GM23338 (cell line): ENCODE measurements around the gene GRIA1. TPM values are rescaled to one million over a fixed set of nuclear protein-coding genes. Genes with fewer than 3 reads are reported as not detected.

ENCODE experiments used
- ATAC-seq: fragments of 200-7000 bp; cut with Tn5 transposase; 3 replicates; pipeline ENCODE4 v1.9.1; 2020
- DNase-seq: peaks from one replicate; pipeline ENCODE4 v3.0.0-alpha.2; 2015; ENCODE audit warnings: low spot score
- H2AFZ ChIP-seq: fragments of 200-600 bp; sonication (generic); 2 replicates; pipeline ENCODE4 v1.8.0; 2016; ENCODE audit warnings: antibody characterized with exemption, mild to moderate bottlenecking, moderate library complexity
- H3F3A ChIP-seq: fragments of 200-600 bp; sonication (generic); replicated peaks from 2 replicates; pipeline ENCODE4 v1.8.0; 2017; ENCODE audit warnings: antibody characterized with exemption, mixed run types, low read depth
- H3K27ac ChIP-seq: fragments of 200-600 bp; sonication (generic); 2 replicates; pipeline ENCODE4 v1.6.1; 2016; ENCODE audit warnings: low read depth
- H3K27me3 ChIP-seq: fragments of 200-600 bp; sonication (generic); 2 replicates; pipeline ENCODE4 v1.8.0; 2016; ENCODE audit warnings: mild to moderate bottlenecking, mixed run types, moderate library complexity; ENCODE audit not compliant: insufficient read depth
- H3K36me3 ChIP-seq: fragments of 200-600 bp; sonication (generic); 2 replicates; pipeline ENCODE4 v1.8.0; 2016; ENCODE audit warnings: mild to moderate bottlenecking; ENCODE audit not compliant: insufficient read depth
- H3K4me1 ChIP-seq: fragments of 200-600 bp; sonication (generic); 2 replicates; pipeline ENCODE4 v1.8.0; 2016; ENCODE audit warnings: mild to moderate bottlenecking, moderate library complexity; ENCODE audit not compliant: insufficient read depth
- H3K4me2 ChIP-seq: fragments of 200-600 bp; sonication (generic); 2 replicates; pipeline ENCODE4 v1.7.1; 2017; ENCODE audit warnings: mixed run types
- H3K4me3 ChIP-seq: fragments of 200-600 bp; sonication (generic); 2 replicates; pipeline ENCODE4 v1.6.1; 2016; ENCODE audit warnings: mixed run types
- H3K79me2 ChIP-seq: fragments of 200-600 bp; sonication (generic); replicated peaks from 2 replicates; pipeline ENCODE4 v1.8.0; 2017; ENCODE audit warnings: mild to moderate bottlenecking; ENCODE audit not compliant: insufficient read depth
- H3K9me2 ChIP-seq: fragments of 200-600 bp; sonication (generic); 2 replicates; pipeline ENCODE4 v1.8.0; 2017; ENCODE audit not compliant: insufficient read depth
- H4K20me1 ChIP-seq: fragments of 200-600 bp; sonication (generic); replicated peaks from 2 replicates; pipeline ENCODE4 v1.8.0; 2017; ENCODE audit warnings: mild to moderate bottlenecking; ENCODE audit not compliant: insufficient read depth
- H3K27ac Mint-ChIP-seq: 2 replicates; pipeline ENCODE4 v1.8.0; 2020; ENCODE audit warnings: inconsistent platforms, mild to moderate bottlenecking, moderate library complexity, mixed read lengths
- H3K27me3 Mint-ChIP-seq: 3 replicates; pipeline ENCODE4 v1.8.0; 2022; ENCODE audit warnings: low read depth, mild to moderate bottlenecking, moderate library complexity, mixed read lengths, inconsistent platforms; ENCODE audit not compliant: insufficient read depth, poor library complexity
- H3K36me3 Mint-ChIP-seq: 3 replicates; pipeline ENCODE4 v1.8.0; 2021; ENCODE audit warnings: low read depth, mild to moderate bottlenecking, inconsistent platforms, moderate library complexity, mixed read lengths
- H3K4me1 Mint-ChIP-seq: 3 replicates; pipeline ENCODE4 v1.8.0; 2020; ENCODE audit warnings: mild to moderate bottlenecking, inconsistent platforms, mixed read lengths
- H3K4me3 Mint-ChIP-seq: 3 replicates; pipeline ENCODE4 v1.8.0; 2021; ENCODE audit warnings: moderate library complexity, mild to moderate bottlenecking, inconsistent platforms, mixed read lengths
- H3K9me3 Mint-ChIP-seq: 3 replicates; pipeline ENCODE4 v1.8.0; 2020; ENCODE audit warnings: moderate library complexity, mild to moderate bottlenecking, inconsistent platforms, mixed read lengths
- EZH2phosphoT487 ChIP-seq: fragments of 200-600 bp; sonication (generic); IDR thresholded peaks from one replicate; pipeline ENCODE4 v1.8.1; 2018; ENCODE audit warnings: antibody characterized with exemption; ENCODE audit not compliant: unreplicated experiment
- JUNB ChIP-seq: IDR thresholded peaks from one replicate; pipeline ENCODE4 v1.6.1; 2016; ENCODE audit warnings: antibody characterized with exemption; ENCODE audit not compliant: unreplicated experiment
- STAT1 ChIP-seq: IDR thresholded peaks from one replicate; pipeline ENCODE4 v1.6.1; 2016; ENCODE audit warnings: antibody characterized with exemption; ENCODE audit not compliant: unreplicated experiment
- ZNF114 ChIP-seq: fragments of 250-450 bp; sonication (Bioruptor Pico); IDR thresholded peaks from 2 replicates; pipeline ENCODE4 v1.5.0; 2020; ENCODE audit warnings: mild to moderate bottlenecking, moderate library complexity
- ZNF331 ChIP-seq: fragments of 250-450 bp; sonication (Bioruptor Pico); IDR thresholded peaks from 2 replicates; pipeline ENCODE4 v1.5.0; 2020; ENCODE audit warnings: low read depth, mild to moderate bottlenecking, moderate library complexity
- polyA plus RNA-seq: library from polyadenylated mRNA; unstranded; fragments of >200 nt; fragmentation: Nextera tagmentation; extraction: Ambion mirVana; gene quantifications from 2 replicates; pipeline ENCODE4 v1.2.1, GENCODE V29; 2016
- total RNA-seq: library from RNA; depleted of rRNA; stranded (reverse); fragments of >200 nt; shearing (Covaris generic); gene quantifications from 2 replicates; pipeline ENCODE4 v1.2.3, GENCODE V29; 2014
- TF ChIP-seq, protein P1 (sequence below): IDR thresholded peaks from 2 replicates; pipeline ENCODE4 v1.6.1; 2016; ENCODE audit warnings: antibody characterized with exemption
- TF ChIP-seq, protein P2 (sequence below), 2 experiments: fragments of 200-600 bp in 1 of 2; sonication (generic) in 1 of 2; conservative IDR thresholded peaks; 2 replicates each; pipeline versions ENCODE4 v1.5.1 to v1.6.1; 2016 to 2017; ENCODE audit warnings: antibody characterized with exemption in 2 of 2, low read depth in 2 of 2, mild to moderate bottlenecking in 2 of 2, moderate library complexity in 1 of 2
- TF ChIP-seq, protein P3 (sequence below): IDR thresholded peaks from one replicate; pipeline ENCODE4 v1.6.1; 2018; ENCODE audit warnings: antibody characterized with exemption; ENCODE audit not compliant: unreplicated experiment

Gene GRIA1
- total and polyA plus RNA-seq, 2 experiments from 2014 or later, result 1.0 to 1.7 TPM

DNA sequence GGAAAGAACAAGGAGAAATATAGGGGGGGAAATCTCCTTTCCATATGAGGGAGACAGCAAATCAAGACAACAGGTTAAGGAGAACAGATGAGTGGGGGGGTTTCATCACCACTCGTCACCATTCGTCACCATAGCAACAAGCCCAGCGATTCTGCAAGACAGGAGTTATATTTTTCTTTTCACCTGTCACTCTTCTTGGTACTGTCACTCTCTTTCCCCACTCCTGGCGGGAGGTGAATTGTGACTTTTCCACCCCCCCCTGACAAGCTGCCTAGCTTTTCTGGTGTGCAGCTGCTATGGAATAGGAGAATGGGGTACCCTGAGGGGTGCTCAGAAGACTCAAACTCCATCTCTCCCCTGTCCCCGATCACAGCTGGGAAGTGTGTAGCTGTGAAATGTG, 308.4 kb downstream of the GRIA1 start:
- H3K36me3 ChIP-seq, result no peaks in the 10 kb centered on the region
- H3K4me2 ChIP-seq, result no peak overlapping the region
- TF ChIP-seq JUNB (no peak), ZNF331 (no peak)
- H3K27me3 Mint-ChIP-seq, result peaks cover 4% of the 10 kb centered on the region
- no peaks in the 10 kb centered on the region for H3K36me3 Mint-ChIP-seq
- H3K79me2 ChIP-seq, result no peaks in the 10 kb centered on the region
- DNase-seq (no peak), ATAC-seq (no peak)
- no peaks in the 10 kb centered on the region for H3K4me1 ChIP-seq
- no peak overlapping the region for H3K4me3 Mint-ChIP-seq
- H3K27me3 ChIP-seq, result no peaks in the 10 kb centered on the region
- no peak overlapping the region for H2AFZ ChIP-seq
- no peak overlapping the region for H3K27ac ChIP-seq
- H3K9me2 ChIP-seq, result peaks cover 11% of the 10 kb centered on the region; the same call in 1 of the 2 replicates
- no peaks in the 10 kb centered on the region; the same call in 2 of the 3 replicates for H3K9me3 Mint-ChIP-seq
- H3K27ac Mint-ChIP-seq, result no peak overlapping the region
- no peak overlapping the region for H3K4me3 ChIP-seq
- H4K20me1 ChIP-seq, result no peaks in the 10 kb centered on the region
- H3F3A ChIP-seq, result no peaks in the 10 kb centered on the region
- no peaks in the 10 kb centered on the region for H3K4me1 Mint-ChIP-seq

DNA sequence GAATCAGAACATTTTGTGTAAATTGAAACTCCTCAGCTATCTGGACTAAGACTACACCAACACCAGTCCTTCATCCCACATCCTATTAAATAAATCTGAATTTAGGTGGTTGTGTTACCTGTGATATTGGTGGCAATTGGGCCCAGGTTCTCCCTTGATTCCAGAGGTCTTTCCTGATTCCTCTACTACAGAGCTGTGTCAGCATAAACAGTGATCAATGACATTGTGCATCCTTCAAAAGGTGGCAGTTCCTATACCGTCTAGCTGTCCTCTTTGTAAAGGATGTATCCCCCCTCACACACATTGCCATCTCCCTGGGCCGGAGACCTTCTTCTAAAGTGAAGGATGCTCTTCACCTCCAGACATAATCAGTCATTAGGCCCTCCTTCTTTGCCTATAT, 309.0 kb downstream of the GRIA1 start:
- no peak overlapping the region for H3K4me3 Mint-ChIP-seq
- ATAC-seq, result no peak
- H3K27ac ChIP-seq, result no peak overlapping the region
- H3K4me1 ChIP-seq, result no peaks in the 10 kb centered on the region
- no peaks in the 10 kb centered on the region for H3K36me3 Mint-ChIP-seq
- H3K79me2 ChIP-seq, result no peaks in the 10 kb centered on the region
- H3K27ac Mint-ChIP-seq, result no peak overlapping the region
- no peak overlapping the region for H2AFZ ChIP-seq
- H3K4me2 ChIP-seq, result no peak overlapping the region
- no peak for DNase-seq
- H3K36me3 ChIP-seq, result no peaks in the 10 kb centered on the region
- H4K20me1 ChIP-seq, result no peaks in the 10 kb centered on the region
- H3K9me3 Mint-ChIP-seq, result no peaks in the 10 kb centered on the region; the same call in 2 of the 3 replicates
- H3F3A ChIP-seq, result no peaks in the 10 kb centered on the region
- TF ChIP-seq STAT1 (no peak), EZH2phosphoT487 (no peak), ZNF331 (no peak), ZNF114 (CRISPR knock-in tag) (no peak)
- TF ChIP-seq, protein P1, sequence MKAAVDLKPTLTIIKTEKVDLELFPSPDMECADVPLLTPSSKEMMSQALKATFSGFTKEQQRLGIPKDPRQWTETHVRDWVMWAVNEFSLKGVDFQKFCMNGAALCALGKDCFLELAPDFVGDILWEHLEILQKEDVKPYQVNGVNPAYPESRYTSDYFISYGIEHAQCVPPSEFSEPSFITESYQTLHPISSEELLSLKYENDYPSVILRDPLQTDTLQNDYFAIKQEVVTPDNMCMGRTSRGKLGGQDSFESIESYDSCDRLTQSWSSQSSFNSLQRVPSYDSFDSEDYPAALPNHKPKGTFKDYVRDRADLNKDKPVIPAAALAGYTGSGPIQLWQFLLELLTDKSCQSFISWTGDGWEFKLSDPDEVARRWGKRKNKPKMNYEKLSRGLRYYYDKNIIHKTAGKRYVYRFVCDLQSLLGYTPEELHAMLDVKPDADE, result no peak
- H3K9me2 ChIP-seq, result peaks cover 17% of the 10 kb centered on the region
- no peaks in the 10 kb centered on the region for H3K27me3 ChIP-seq
- peaks cover 8% of the 10 kb centered on the region for H3K27me3 Mint-ChIP-seq
- no peaks in the 10 kb centered on the region for H3K4me1 Mint-ChIP-seq
- H3K4me3 ChIP-seq, result no peak overlapping the region

DNA sequence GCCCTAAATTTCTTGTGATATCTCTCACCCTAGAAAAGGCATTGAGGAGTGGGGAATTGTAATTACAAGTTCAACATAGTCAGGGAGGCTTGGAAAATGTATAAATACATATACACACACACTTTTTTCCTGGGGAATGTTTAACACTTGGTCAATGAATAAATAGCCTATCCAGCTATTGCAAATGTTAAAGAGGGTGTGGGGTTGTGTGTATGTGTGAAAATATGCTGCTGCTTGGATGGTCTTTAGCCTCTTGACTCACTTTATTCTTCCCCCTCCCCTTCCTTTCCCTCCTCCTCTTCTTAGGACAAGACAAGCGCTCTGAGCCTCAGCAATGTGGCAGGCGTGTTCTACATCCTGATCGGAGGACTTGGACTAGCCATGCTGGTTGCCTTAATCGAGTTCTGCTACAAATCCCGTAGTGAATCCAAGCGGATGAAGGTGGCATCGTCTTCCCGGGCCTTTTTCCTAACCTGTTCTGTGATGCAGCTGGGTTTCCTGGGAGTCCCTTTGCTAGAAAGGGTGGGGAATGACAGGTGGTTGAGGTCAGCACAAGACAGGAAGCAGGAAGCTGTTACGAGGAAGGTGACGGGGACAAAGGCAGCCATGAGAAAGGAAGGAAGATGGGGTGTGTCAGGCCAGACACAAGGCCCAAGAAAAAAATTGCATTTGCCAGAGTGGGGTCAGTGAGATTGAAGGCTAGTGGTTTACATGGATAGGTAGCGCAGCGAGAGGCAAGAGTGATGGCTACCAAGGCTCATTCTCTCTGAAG, 311.8 kb downstream of the GRIA1 start:
- no peak overlapping the region for H3K4me3 Mint-ChIP-seq
- Histone ChIP-seq H3K27me3 (no peaks in the 10 kb centered on the region), H4K20me1 (no peaks in the 10 kb centered on the region), H3K27ac (no peak overlapping the region), H3F3A (no peaks in the 10 kb centered on the region), H3K9me2 (peaks cover 13% of the 10 kb centered on the region), H3K4me2 (no peak overlapping the region), H3K36me3 (no peaks in the 10 kb centered on the region), H3K79me2 (no peaks in the 10 kb centered on the region), H3K4me1 (no peaks in the 10 kb centered on the region), H2AFZ (no peak overlapping the region), H3K4me3 (no peak overlapping the region)
- H3K4me1 Mint-ChIP-seq, result no peaks in the 10 kb centered on the region
- H3K27ac Mint-ChIP-seq, result no peak overlapping the region; the same call in 1 of the 2 replicates
- DNase-seq (no peak), ATAC-seq (no peak)
- H3K27me3 Mint-ChIP-seq, result peaks cover 8% of the 10 kb centered on the region
- H3K9me3 Mint-ChIP-seq, result no peaks in the 10 kb centered on the region
- H3K36me3 Mint-ChIP-seq, result no peaks in the 10 kb centered on the region
- TF ChIP-seq, protein P2, sequence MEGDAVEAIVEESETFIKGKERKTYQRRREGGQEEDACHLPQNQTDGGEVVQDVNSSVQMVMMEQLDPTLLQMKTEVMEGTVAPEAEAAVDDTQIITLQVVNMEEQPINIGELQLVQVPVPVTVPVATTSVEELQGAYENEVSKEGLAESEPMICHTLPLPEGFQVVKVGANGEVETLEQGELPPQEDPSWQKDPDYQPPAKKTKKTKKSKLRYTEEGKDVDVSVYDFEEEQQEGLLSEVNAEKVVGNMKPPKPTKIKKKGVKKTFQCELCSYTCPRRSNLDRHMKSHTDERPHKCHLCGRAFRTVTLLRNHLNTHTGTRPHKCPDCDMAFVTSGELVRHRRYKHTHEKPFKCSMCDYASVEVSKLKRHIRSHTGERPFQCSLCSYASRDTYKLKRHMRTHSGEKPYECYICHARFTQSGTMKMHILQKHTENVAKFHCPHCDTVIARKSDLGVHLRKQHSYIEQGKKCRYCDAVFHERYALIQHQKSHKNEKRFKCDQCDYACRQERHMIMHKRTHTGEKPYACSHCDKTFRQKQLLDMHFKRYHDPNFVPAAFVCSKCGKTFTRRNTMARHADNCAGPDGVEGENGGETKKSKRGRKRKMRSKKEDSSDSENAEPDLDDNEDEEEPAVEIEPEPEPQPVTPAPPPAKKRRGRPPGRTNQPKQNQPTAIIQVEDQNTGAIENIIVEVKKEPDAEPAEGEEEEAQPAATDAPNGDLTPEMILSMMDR (conservative IDR thresholded peaks at IDR 0.05; ENCODE audit: low read depth in 2 of 2), result no peak
- TF ChIP-seq ZNF331, result no peak
- TF ChIP-seq, protein P3, sequence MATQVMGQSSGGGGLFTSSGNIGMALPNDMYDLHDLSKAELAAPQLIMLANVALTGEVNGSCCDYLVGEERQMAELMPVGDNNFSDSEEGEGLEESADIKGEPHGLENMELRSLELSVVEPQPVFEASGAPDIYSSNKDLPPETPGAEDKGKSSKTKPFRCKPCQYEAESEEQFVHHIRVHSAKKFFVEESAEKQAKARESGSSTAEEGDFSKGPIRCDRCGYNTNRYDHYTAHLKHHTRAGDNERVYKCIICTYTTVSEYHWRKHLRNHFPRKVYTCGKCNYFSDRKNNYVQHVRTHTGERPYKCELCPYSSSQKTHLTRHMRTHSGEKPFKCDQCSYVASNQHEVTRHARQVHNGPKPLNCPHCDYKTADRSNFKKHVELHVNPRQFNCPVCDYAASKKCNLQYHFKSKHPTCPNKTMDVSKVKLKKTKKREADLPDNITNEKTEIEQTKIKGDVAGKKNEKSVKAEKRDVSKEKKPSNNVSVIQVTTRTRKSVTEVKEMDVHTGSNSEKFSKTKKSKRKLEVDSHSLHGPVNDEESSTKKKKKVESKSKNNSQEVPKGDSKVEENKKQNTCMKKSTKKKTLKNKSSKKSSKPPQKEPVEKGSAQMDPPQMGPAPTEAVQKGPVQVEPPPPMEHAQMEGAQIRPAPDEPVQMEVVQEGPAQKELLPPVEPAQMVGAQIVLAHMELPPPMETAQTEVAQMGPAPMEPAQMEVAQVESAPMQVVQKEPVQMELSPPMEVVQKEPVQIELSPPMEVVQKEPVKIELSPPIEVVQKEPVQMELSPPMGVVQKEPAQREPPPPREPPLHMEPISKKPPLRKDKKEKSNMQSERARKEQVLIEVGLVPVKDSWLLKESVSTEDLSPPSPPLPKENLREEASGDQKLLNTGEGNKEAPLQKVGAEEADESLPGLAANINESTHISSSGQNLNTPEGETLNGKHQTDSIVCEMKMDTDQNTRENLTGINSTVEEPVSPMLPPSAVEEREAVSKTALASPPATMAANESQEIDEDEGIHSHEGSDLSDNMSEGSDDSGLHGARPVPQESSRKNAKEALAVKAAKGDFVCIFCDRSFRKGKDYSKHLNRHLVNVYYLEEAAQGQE, result no peak
- no peak for TF ChIP-seq STAT1
